ENCODE measurements around the gene CFAP43. TPM values are rescaled to one million over a fixed set of nuclear protein-coding genes. Genes with fewer than 3 reads are reported as not detected.

The CFAP43 gene
- total and polyA plus RNA-seq, 2 donors (not counting 1 experiment from before 2014, with no cell fraction given): 0.12 TPM; not detected in 1

DNA sequence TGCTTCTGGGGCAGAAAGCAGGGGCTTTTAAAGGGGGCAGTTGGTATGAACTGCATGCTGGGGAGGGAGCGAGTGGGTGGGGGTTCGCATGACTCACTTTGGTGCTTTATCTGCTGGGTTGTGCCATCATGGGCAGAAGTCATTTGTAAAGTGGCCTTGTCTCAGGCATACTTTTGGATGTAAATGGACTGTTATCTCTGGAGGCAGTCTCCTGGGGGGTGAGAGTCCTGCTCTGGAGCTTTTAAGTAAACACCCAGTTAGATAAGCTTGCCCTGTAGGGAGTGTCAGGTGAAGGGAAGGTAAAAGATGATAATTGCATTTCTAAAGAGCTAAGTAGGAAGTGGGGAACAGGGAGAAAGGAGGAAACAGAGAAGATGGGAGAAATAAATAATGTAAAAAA, 20.9 kb upstream of the CFAP43 start:
- TF ChIP-seq, protein P1, sequence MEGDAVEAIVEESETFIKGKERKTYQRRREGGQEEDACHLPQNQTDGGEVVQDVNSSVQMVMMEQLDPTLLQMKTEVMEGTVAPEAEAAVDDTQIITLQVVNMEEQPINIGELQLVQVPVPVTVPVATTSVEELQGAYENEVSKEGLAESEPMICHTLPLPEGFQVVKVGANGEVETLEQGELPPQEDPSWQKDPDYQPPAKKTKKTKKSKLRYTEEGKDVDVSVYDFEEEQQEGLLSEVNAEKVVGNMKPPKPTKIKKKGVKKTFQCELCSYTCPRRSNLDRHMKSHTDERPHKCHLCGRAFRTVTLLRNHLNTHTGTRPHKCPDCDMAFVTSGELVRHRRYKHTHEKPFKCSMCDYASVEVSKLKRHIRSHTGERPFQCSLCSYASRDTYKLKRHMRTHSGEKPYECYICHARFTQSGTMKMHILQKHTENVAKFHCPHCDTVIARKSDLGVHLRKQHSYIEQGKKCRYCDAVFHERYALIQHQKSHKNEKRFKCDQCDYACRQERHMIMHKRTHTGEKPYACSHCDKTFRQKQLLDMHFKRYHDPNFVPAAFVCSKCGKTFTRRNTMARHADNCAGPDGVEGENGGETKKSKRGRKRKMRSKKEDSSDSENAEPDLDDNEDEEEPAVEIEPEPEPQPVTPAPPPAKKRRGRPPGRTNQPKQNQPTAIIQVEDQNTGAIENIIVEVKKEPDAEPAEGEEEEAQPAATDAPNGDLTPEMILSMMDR (IDR thresholded peaks at IDR 0.05): no peak
- no peak for TF ChIP-seq EZH2 (IDR thresholded peaks at IDR 0.05; ENCODE audit: borderline replicate concordance, insufficient read depth, low read depth, low read length, poor library complexity, severe bottlenecking)
- DNase-seq: no peak
- H3K36me3 ChIP-seq (replicated peaks in 1 of 2; ENCODE audit: control extremely low read depth in 1 of 2, control insufficient read depth in 1 of 2, extremely low read depth in 1 of 2, insufficient read depth in 2 of 2, low read length in 1 of 2): peaks cover 0 to 6% of the 10 kb centered on the region in 2 experiments
- 96% methylated on average over 2 of the region's 2 CpGs for WGBS (ENCODE audit: insufficient coverage)
- H3K9me3 Mint-ChIP-seq (ENCODE audit: insufficient read depth): no peaks in the 10 kb centered on the region
- H2AFZ ChIP-seq (ENCODE audit: insufficient read depth, low read depth, low read length, poor library complexity, severe bottlenecking): no peak overlapping the region
- H3K4me1 ChIP-seq (ENCODE audit: control insufficient read depth in 2 of 2, insufficient read depth in 2 of 2, low read length in 2 of 2): peaks cover 13 to 14% of the 10 kb centered on the region in 2 donors
- H3K4me1 Mint-ChIP-seq: peaks cover 34% of the 10 kb centered on the region
- no peak overlapping the region for H3K4me3 ChIP-seq (ENCODE audit: control extremely low read depth in 1 of 5, extremely low read depth in 1 of 5, insufficient read depth in 1 of 5, low read depth in 2 of 5, low read length in 4 of 5)
- H3K4me3 Mint-ChIP-seq: peak overlapping the region; percentile 58
- peaks cover 20% of the 10 kb centered on the region for H3K27me3 Mint-ChIP-seq
- H3K27ac Mint-ChIP-seq: peak overlapping the region; percentile 2
- H3K9me3 ChIP-seq (ENCODE audit: control extremely low read depth in 1 of 3, control insufficient read depth in 2 of 3, insufficient read depth in 1 of 3, low read length in 2 of 3): peaks cover 0 to 3% (median 0%) of the 10 kb centered on the region in 3 donors
- ATAC-seq (ENCODE audit: low read depth): no peak
- ChIA-PET POLR2A (interaction anchor here (1.3 kb wide), 1 partner anchor 16 kb away, joined by 4 read pairs; the partner anchor contains the start of gene GSTO2), CTCF (interaction anchor here (0.6 to 5.0 kb wide), 2 partner anchors 22 to 1608 kb away, joined by 3 to 39 read pairs; no protein-coding TSS in a partner anchor)
- intact Hi-C loops (cut with micrococcal nuclease): no loop called here
- no peak overlapping the region for H3K4me2 ChIP-seq (replicated peaks; ENCODE audit: low read depth, low read length, poor library complexity, severe bottlenecking)
- peaks cover 3% of the 10 kb centered on the region for H4K20me1 ChIP-seq (ENCODE audit: control insufficient read depth, insufficient read depth, low read length, poor library complexity, severe bottlenecking)
- H3K79me2 ChIP-seq (ENCODE audit: control insufficient read depth, insufficient read depth, low read length): peaks cover 20% of the 10 kb centered on the region
- H3K27me3 ChIP-seq (replicated peaks in 1 of 4; ENCODE audit: control extremely low read depth in 1 of 4, control insufficient read depth in 3 of 4, insufficient read depth in 4 of 4, low read length in 3 of 4): peaks cover 0 to 4% (median 1%) of the 10 kb centered on the region in 4 experiments
- no peak overlapping the region for H3K9ac ChIP-seq (ENCODE audit: low read length)
- H3K27ac ChIP-seq (ENCODE audit: low read length in 2 of 2): no peak overlapping the region

DNA sequence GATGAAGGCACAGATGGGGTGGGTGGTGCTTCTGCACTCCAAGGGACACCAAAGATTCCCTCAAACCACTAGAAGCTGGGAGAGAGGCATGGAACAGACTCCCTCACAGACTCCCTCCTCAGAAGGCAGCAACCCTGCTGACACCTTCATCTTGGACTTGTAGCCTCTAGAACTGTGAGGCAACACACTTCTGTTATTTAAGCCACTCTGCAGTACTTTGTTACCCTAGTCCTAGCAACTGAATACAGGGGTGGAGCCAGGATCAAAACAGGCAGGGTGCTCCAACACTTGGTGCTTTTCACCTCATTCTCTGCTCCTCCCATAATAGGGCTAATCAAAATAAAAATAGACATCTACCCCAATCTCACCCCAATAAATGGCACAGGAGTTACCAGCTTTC, 20.2 kb upstream of the CFAP43 start:
- H3K4me2 ChIP-seq (replicated peaks; ENCODE audit: low read depth, low read length, poor library complexity, severe bottlenecking): no peak overlapping the region

More for the DNA sequence above, 20.2 kb upstream of the CFAP43 start:
- Mint-ChIP-seq H3K4me3 (no peak overlapping the region), H3K4me1 (peaks cover 30% of the 10 kb centered on the region), H3K27me3 (peaks cover 20% of the 10 kb centered on the region), H3K27ac (no peak overlapping the region), H3K9me3 (ENCODE audit: insufficient read depth) (no peaks in the 10 kb centered on the region)
- peaks cover 0 to 4% (median 1%) of the 10 kb centered on the region in 4 experiments for H3K27me3 ChIP-seq (replicated peaks in 1 of 4; ENCODE audit: control extremely low read depth in 1 of 4, control insufficient read depth in 3 of 4, insufficient read depth in 4 of 4, low read length in 3 of 4)
- ChIA-PET CTCF (no interaction called here), POLR2A (no interaction called here)
- DNase-seq (no peak), ATAC-seq (ENCODE audit: low read depth) (no peak)
- H3K9me3 ChIP-seq (ENCODE audit: control extremely low read depth in 1 of 3, control insufficient read depth in 2 of 3, insufficient read depth in 1 of 3, low read length in 2 of 3): peaks cover 0 to 3% (median 0%) of the 10 kb centered on the region in 3 donors
- peaks cover 17% of the 10 kb centered on the region for H3K79me2 ChIP-seq (ENCODE audit: control insufficient read depth, insufficient read depth, low read length)
- TF ChIP-seq, protein P1 (IDR thresholded peaks at IDR 0.05): no peak
- TF ChIP-seq EZH2 (IDR thresholded peaks at IDR 0.05; ENCODE audit: borderline replicate concordance, insufficient read depth, low read depth, low read length, poor library complexity, severe bottlenecking): no peak
- H3K4me1 ChIP-seq (ENCODE audit: control insufficient read depth in 2 of 2, insufficient read depth in 2 of 2, low read length in 2 of 2): peaks cover 13 to 14% of the 10 kb centered on the region in 2 donors
- H3K27ac ChIP-seq (ENCODE audit: low read length in 2 of 2): no peak overlapping the region
- H3K36me3 ChIP-seq (replicated peaks in 1 of 2; ENCODE audit: control extremely low read depth in 1 of 2, control insufficient read depth in 1 of 2, extremely low read depth in 1 of 2, insufficient read depth in 2 of 2, low read length in 1 of 2): peaks cover 0 to 2% of the 10 kb centered on the region in 2 experiments
- H4K20me1 ChIP-seq (ENCODE audit: control insufficient read depth, insufficient read depth, low read length, poor library complexity, severe bottlenecking): peaks cover 3% of the 10 kb centered on the region
- no peak overlapping the region for H2AFZ ChIP-seq (ENCODE audit: insufficient read depth, low read depth, low read length, poor library complexity, severe bottlenecking)
- H3K9ac ChIP-seq (ENCODE audit: low read length): no peak overlapping the region
- no peak overlapping the region for H3K4me3 ChIP-seq (ENCODE audit: control extremely low read depth in 1 of 5, extremely low read depth in 1 of 5, insufficient read depth in 1 of 5, low read depth in 2 of 5, low read length in 4 of 5)
- intact Hi-C loops (cut with micrococcal nuclease): no loop called here
